ENCODE data around the gene GOLGA6A.
"Not testable (repeated sequence)": the region's sequence is repeated elsewhere in the genome, so short reads cannot be mapped to it uniquely, and the experiment has no call there.

Gene GOLGA6A

DNA sequence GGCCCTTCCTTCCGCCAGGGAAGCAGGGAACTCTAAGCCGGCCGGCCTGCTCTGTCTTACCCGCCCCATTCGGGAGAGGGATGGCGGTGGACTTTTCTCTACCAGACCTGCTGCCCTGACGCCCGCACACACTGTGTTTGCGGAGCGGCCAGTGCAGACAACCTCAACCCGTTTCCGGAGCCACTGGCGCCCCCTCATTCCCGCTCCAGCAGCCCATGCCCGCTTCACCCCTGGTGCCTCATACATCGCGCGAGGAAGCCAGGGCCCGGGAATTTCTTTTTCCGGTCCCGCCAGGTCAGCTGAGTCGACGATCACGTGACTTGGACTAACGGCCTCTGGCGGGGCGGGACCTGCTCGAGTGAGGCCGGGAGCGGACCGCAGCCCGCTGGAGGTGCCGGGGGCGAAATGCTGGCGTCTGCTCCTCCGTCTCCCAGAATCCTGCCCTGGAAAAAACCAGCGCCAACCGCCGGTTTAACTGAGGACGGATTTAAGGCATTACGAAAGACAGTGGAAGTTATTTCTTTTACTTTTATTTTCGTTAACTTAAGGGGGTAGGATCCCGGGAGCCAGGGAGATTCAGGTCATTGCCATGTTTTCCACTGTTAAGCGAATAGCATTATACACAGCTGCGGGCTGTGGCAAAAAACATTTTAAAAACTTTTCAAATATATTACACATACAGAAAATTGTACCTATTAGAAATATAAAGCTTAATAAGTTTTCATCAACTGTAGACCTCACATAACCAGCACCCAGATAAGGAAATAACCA is 17.8 kb upstream of the GOLGA6A start:
- DNase-seq: not testable (repeated sequence)

DNA sequence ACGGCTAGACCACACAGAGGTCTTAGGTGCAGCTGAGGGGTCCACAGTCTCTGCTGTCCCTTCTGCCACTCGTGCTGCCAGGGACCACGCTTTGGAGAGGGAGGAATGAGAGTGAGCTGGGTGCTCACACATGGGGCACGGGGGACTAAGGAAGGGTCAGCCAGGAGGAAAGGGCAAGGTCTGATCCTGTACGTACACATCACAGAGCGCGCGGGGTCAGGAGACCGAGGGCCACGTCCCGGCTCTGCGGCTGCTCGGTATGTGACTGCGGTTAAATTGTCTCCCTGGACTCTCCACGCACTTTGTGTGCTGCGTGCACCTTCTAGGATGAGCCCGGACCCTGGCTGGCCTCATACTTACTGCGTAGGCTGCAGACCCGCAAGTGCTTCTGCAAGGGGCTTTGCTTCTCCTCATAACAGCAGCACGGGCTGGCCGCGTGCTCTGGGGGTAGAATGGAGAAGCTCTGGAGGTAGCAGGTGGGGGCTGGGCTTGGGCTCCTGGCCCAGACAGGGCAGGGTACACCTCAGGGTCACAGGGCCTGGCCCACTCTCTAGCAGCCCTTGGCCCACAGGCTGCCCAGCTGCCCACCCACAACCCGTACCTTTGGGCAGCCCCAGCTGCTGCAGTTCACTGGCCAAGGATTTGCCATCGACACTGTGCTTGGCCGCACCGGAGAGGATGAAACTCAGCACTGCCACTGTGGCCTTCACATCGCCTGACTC is 14.6 kb upstream of the GOLGA6A start:
- DNase-seq: not testable (repeated sequence)

DNA sequence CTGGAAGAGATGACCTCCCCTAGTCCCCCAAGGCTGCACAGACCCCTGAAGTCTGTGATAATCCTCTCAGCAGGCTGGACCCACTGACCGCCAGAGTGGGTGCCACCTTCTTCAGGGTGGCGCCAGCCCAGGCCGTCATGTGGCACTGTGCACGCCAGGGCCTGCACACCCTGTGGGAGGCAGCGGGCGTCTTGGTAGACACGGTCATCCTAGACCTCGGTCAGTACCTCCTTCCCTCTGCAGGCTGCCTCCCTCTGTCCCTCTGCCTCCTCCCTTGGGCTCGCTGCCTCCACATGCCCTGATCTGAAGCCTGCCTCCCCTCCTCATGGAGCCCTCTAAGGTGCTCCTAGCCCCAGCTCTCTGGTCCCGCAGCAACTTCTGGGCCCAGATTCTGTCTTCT is 13.3 kb upstream of the GOLGA6A start:
- not testable (repeated sequence) for DNase-seq

DNA sequence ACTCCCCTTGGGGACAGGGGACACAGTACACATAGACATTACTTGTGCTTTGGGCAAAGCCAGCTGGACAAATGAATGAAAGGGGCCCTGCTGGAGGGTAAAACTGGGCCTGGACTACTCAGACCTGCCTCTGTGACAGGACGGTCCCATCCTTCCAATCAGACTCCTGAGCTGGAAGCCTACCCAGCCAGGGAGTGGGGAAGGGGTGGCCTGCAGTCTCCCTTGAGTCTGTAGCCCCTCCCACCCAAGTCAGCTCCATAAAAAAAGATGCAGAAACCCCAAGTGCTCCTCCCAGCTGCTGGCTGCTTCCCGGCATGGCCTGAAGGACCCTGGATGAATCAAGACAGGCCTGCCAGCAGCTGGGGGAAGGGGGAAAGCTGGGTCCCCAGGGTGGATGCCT is 12.2 kb upstream of the GOLGA6A start:
- not testable (repeated sequence) for DNase-seq

DNA sequence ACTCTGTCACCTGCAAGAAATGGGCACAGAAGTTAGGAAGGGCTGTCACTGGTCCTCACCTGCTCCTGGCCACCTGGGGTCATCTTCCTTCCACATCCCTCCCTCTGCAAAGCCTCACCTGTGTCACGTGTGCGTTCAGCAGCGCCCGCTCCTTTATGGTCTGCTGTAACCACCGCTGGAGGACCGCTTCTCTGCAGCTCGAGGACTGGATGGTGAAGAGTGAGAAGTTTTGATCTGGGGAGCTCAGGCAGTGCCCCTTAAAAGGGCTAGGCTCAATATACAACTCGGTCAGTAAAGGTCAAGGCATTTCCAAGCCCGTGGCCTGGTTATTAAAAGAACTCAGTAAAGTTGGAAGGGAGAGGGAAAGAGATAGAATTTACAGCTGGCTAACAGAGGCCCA is 6.6 kb downstream of the GOLGA6A start:
- not testable (repeated sequence) for DNase-seq

DNA sequence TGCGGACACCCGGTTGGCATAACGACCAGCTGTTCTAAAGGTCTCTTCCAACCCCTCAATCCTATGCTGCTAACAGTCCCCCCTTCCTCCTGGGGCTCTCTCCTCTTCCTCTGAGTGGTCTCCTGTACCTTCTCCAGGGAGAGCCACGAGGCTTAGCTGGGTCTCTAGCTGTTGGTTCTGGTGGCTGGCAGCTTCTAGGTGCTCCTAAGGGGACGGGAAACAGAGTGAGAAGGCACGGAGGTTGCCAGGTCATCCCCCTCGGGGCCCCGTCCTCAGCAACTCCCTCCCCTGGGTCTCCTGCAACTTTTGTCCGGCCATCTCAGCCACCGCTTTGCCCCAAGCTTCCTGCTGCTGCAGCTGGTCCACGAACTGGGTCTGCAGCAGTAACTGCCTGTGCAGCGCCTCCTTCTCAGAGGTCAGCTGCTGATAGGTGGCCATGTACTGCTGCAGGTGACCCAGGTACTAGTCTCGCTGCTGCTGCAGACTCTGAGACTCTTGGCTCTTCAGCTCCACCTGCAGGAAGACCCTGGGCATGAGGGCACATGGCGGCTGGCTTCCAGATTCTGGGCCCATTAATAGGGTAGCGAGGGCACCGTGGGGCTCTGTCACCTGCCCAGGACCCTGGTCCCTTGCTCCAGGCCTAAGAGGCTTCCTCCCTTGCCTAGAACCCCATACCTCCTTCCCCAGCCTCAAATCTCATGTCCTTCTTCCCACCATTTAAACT is 9.6 kb downstream of the GOLGA6A start:
- DNase-seq: not testable (repeated sequence)

DNA sequence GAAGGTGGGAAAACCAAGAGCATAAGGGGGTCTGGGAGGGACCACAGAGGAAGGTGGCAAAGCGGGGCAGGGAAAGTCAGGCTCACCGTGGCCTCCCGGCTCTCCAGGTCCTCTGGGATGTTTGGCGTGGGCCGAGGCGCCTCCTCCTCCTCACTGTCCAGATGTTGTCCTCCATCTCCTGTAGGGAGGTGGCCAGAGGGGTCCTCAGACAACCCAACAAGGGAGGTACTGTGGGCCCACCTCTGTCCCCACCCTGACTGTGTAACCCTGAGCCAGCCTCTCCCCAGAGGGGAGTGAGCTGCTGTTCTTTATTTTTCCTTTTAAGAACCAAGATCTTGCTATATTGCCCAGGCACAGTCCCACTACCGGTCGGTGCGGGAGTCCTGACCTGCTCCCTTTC is 10.2 kb downstream of the GOLGA6A start:
- not testable (repeated sequence) for DNase-seq

DNA sequence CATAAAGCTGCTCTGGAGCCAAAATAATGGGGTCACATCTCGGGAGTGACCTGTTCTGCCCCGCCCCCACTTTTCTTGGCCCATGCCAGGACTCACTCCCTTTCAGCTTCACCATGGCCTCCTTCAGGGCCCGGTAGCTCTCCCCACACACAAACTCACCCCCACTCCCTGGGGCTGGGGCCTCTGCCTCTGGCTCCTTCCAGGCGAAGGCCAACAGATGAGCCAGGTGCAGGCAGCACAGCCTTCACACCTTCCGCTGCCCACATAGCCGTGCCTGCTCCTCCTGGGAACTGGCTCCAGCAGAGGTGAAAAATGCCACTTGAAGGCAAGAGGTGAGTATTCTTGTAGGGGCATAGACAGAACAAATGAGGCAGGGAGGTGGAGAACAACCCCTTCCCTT is 10.7 kb downstream of the GOLGA6A start:
- DNase-seq: not testable (repeated sequence)

DNA sequence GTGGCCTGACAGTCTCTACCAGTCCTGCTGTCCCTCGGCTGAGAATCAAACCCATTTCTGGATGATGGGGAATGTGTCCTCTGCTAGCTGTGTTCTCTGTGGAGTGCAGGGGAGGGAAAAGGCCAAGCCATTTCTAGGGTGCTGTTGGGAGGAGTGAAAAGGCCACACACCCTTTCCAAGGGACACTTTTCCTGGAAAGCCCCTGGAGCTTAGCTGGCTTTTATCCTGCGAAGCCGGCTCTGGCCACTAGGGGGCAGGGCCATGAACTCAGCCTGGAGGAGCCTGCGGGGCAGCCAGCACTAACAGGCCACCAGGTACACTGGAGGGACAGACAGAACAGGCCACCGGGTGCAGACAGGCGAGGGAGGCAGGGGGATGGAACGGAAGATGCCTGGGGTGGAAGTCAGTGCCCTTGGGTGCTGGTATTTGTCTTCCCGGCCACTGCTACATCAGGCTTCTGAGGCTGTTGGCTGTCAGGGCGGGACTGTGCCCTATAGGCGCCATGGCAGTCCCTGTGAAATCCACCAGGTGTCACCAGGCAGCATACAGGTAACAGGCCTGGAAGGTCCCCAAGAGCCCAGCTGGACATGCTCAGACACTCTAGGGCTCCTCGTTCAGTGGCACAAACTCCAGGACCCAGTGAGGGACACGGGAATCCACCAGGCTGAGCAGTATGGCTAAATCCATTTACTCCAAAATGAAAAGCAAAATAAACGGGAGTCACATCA is 16.5 kb downstream of the GOLGA6A start:
- not testable (repeated sequence) for DNase-seq

DNA sequence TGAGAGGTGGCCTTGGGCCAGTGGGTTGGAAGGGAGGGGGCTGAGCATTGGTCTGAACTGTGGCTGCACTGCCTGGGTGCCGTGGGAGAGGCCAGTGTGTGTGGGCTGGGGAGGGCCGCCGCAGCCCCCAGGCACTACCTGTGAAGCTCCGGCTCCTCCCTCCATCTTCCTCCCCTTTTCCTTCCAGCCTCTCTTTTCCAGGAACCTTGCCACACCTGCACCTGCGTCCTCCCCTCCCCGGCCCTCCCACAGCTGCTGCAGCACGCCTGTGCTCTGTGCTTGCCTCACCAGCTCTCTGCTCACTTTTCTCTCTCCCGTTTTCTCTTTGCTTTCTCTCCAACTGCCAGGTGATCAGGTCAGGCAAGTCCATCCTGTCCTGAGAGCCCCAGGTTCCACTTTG is 17.5 kb downstream of the GOLGA6A start:
- DNase-seq: not testable (repeated sequence)

DNA sequence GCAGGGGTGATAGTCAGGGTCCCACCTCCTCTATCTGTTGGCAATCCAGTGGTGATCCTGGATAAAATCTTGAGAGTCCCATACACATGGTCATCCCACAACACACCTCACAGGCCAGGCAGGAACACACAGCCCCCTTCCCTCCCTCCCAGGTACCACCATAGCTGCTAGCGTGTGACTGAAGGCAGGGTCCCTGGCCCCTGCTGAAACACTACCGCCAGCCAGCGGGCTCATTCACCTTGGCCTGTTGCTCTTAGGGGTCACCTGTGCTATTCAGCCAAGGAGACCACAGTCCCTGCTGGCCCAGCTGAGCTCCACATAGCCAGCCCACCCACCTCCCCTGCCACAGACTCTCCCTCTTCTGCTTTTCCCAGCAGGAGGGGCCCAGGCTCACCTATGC is 18.2 kb downstream of the GOLGA6A start:
- not testable (repeated sequence) for DNase-seq

DNA sequence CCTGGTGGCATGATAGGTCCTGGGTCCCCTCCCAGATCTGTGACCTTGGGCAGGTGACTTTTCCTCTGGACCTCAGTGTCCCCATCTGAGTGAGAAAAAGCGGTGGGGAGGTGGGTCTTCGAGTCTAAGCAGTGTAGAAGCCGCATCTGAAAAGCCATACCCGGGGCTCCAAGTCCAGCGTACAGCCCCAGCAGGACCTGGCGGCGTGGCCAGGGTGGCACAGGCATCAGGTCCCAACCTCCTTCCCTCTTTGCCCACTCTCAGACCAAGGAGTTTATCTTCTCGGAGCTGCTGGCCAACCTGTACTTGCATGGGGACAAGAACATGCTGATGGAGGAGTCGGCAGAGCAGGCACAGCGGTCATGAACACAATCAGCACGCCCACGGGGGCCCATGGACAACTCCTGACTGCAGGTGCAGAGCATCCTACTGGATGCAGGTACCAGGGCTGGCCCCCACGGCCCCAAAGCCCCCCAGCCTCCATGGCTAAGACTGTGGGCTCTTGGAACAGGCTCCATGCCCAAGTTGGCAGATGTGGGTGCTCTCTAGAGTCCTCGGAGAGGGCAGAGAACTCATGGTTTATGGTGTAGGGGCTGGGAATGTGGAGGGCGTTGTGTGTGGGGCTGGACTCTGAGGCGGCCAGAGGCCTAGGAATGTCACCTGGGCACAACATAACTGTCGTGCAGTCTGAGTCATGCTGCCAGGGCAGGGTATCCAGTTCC is 18.8 kb downstream of the GOLGA6A start:
- DNase-seq: not testable (repeated sequence)

DNA sequence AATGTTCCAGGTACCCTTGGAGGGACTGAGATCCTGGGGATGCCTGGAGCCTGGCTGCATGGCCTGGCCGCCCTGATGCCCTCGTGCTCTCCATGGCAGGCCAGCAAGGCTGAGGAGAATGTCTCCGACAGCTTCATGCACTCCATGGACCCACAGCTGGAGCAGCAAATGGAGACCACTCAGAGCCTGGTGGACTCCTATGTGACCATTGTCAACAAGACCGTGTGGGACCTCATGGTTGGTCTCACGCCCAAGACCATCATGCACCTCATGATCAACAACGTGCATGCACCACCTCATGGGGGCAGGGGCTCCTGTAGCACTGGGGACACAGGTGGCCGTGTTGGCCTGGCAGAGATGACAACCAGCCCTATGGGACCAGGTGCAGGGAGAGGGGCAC is 19.7 kb downstream of the GOLGA6A start:
- no peak for DNase-seq

DNA sequence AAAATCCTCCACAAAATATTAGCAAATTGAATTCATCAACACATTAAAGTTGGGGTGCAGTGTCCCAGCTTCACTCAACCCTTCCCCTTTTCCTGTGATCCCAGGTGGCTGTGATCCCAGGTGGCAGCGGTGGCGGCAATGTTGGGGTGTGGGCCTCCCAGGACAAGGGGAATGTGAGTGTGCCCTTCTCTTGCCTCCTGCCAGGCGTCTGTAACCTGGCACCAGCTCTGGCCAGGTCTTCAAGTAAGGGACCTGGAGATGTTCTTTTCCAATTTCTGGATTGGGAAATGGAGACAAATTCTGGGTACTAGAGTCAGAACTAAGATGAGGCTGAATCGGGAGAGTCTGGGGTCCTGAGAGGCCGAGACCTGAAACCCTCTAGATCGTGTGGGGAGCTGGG is 20.1 kb downstream of the GOLGA6A start:
- DNase-seq: no peak

DNA sequence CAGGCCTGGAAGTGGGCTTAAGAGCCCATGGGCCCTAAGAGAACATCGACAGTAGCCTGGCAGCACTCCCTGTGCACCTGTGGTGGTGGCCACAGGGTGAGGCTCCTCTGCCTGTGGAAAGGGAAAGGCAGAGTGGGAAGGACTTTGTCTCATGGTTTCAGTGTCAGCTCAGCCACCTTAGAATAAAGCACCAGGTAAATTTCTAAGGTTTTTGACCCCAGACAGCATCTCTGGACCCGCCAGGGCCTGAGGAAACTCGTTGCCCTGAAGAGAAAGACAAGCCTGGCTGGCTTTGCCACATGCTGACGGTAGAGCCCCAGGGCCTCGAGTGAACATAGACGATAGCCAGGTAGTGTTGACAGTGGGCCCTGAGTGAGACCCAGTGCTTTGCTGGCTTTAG is 22.1 kb downstream of the GOLGA6A start:
- no peak for DNase-seq

DNA sequence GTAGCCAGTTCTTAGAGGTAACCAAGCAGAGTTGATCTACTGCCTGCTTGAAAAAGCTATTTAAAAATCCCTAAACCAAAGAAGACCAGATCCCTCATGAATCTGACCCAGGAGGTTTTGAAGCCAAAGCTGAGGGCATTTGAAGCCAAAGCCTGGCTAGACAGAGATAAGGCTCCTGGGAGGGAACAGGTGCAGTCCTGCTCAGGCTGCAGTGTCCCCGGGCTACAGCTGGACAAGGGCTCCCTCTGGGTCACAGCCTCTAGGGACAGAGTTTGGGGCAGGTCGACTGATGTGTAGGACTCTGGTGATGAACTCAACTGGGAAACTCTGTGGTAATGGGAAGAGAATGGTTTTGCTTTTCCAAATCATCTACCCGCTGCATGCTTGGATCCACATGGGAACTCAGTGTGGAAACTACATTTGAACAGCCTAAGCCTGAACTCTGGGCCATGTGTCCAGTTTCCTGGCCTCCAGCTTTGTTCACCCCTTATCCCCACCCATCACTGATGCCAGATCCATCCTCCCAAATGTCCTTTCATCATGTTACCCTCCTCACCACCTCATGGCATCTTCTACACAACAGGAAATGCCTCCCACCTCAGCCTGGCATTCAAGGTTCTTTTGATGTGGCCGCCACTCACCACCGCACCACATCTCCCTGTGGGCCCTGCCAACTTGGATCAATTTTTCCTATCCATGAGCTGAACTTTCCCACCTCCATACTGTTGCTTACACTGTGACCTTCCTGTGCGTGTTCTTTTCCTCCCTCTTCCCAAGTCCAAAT is 23.1 kb downstream of the GOLGA6A start:
- not testable (repeated sequence) for DNase-seq

DNA sequence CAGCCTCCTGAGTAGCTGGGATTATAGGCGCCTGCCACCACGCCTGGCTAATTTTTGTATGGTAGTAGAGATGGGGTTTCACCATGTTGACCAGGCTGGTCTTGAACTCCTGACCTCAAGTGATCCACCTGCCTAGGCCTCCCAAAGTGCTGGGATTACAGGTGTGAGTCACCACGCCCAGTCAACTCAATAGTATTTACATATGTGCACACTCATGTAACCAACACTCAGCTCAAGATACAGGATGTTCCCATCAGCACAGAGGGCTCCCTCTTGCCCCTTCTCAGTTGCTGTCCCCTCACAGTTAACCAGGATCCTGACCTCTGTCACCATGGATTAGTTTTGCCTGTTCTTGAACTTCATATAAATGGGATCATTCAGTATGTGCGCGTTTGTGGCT is 26.0 kb downstream of the GOLGA6A start:
- not testable (repeated sequence) for DNase-seq

DNA sequence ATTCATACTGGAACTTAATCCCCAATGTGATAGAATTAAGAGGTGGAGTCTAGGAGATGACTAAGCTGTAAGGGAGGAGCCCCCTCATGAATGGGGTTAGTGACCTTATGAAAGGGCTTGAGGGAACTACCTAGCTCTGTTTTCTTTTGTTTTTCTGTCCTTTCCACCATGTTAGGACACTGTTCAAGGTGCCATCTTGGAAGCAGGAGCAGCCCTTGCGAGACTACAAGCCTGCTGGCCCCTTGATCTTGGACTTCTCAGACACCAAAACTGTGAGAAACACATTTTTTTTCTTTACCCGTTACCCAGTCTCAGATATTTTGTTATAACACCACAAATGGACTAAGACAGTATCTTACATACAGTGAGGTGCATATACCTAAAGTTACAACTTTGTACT is 26.5 kb downstream of the GOLGA6A start:
- no peak for DNase-seq

DNA sequence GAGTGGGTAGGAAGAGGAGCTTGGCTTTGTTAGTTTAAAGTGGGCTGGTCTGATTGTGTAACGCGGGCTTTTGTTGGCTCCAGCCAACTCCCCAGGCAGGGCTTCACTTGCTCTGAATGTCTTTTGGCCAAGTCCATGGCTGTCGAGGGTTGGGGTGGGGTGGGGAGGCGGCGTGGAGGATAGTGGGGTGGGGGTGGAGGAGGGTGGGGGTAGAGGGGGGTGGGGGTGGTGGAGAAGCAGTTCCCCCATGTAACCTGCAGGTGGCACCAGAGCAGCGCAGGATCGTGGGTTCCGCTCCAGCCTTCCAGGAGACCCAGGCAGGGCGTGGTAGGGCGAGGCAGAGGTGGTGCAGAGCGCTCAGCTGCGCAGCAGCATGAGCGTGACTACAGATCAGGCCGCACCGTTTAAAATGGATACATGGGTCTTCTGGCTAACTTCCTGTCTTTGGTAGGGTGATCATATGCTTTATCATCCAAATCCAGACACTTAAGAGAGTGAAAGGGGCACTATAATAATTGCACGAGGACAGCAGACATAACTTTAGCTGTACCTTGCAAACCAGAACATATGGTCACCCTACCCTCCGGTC is 28.3 kb downstream of the GOLGA6A start:
- DNase-seq: peak; percentile 43 to 75

DNA sequence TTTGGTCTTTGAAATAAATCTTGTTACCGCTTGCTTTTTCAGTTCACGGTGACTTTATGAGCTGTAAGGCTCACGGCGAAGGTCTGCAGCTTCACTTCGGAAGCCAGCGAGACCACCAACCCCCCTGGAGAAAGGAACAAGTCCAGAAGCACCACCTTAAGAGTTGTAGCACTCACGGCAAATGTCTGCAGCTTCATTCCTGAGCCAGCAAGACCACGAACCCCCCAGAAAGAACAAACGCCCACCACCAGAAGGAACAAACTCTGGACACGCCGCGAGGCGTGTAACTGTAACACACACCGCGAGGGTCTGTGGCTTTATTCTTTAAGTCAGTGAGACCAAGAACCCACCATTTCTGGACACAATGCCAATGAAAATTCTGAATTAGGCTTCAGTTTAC is 28.8 kb downstream of the GOLGA6A start:
- no peak for DNase-seq

Data from NCI-H446 (cell line).